Measurements from ENCODE around the gene CLMP. TPM values are rescaled to one million over a fixed set of nuclear protein-coding genes. Genes with fewer than 3 reads are reported as not detected.

Gene CLMP
- total and polyA plus RNA-seq, 2 donors (not counting 1 experiment from before 2014, with no cell fraction given) = 0.01 TPM; not detected in 1

DNA sequence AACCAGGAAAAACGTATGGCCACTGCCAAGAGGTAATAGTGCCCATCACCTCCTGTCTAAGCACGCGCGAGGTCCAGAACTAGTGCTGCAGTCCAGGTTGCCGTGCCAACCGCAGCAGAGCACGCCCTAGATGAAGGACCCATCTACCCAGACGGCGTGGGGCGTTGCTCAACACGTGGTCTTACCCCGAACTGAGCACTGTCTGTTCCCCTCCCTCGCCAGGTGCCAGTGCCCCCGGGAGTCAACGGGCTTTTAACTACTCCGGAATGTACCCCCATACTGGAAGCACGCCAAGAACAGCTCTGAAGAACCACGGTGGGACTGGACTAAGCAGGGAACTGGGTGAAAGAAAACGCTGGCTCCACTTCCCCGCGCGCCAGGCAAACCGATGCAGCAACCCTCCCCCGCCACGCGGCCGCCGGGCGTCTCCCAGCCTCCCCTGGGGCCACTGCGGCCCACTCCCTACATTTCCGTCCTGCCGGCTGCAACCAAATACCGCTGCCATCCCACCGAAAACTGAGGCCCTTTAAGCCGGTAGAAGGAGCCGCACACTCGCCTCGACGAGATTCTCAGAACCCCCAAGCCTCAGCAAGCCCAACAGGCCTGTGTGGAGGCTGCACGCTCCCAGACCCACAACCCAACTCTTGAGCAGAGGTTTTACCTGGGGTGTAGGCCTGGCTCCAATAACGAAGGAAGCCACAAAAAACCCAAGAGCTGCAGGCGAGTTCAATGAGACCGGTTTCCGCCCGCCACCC, 133.5 kb downstream of the CLMP start, which contains the start of gene HSPA8:
TSS of gene HSPA8 (minus strand) at position 734 of the 755 bp plus-strand sequence. CDS start 812 bp downstream, outside the sequence.
- Mint-ChIP-seq H3K27ac (peak within 1 kb of the TSS; percentile 100), H3K4me1 (peaks cover 76% of the 10 kb centered on the region), H3K4me3 (peak within 1 kb of the TSS; percentile 99), H3K9me3 (ENCODE audit: insufficient read depth) (no peaks in the 10 kb centered on the region), H3K27me3 (no peaks in the 10 kb centered on the region)
- Histone ChIP-seq H3K4me3 (ENCODE audit: control extremely low read depth in 1 of 5, extremely low read depth in 1 of 5, insufficient read depth in 1 of 5, low read depth in 2 of 5, low read length in 4 of 5) (peak within 1 kb of the TSS; percentile 90 to 100 (median 96)), H2AFZ (ENCODE audit: insufficient read depth, low read depth, low read length, poor library complexity, severe bottlenecking) (peak within 1 kb of the TSS; percentile 90), H3K9ac (ENCODE audit: low read length) (peak within 1 kb of the TSS; percentile 99), H4K20me1 (ENCODE audit: control insufficient read depth, insufficient read depth, low read length, poor library complexity, severe bottlenecking) (peaks cover 53% of the 10 kb centered on the region), H3K4me1 (ENCODE audit: control insufficient read depth in 2 of 2, insufficient read depth in 2 of 2, low read length in 2 of 2) (peaks cover 70 to 76% of the 10 kb centered on the region in 2 donors), H3K36me3 (replicated peaks in 1 of 2; ENCODE audit: control extremely low read depth in 1 of 2, control insufficient read depth in 1 of 2, extremely low read depth in 1 of 2, insufficient read depth in 2 of 2, low read length in 1 of 2) (peaks cover 14 to 49% of the 10 kb centered on the region in 2 experiments), H3K4me2 (replicated peaks; ENCODE audit: low read depth, low read length, poor library complexity, severe bottlenecking) (peak within 1 kb of the TSS; percentile 91), H3K27me3 (replicated peaks in 1 of 4; ENCODE audit: control extremely low read depth in 1 of 4, control insufficient read depth in 3 of 4, insufficient read depth in 4 of 4, low read length in 3 of 4) (no peaks in the 10 kb centered on the region), H3K79me2 (ENCODE audit: control insufficient read depth, insufficient read depth, low read length) (peaks cover 75% of the 10 kb centered on the region), H3K27ac (ENCODE audit: low read length in 2 of 2) (peak within 1 kb of the TSS; percentile 99 to 100), H3K9me3 (ENCODE audit: control extremely low read depth in 1 of 3, control insufficient read depth in 2 of 3, insufficient read depth in 1 of 3, low read length in 2 of 3) (no peaks in the 10 kb centered on the region)
- ATAC-seq (ENCODE audit: low read depth) (peak; percentile 1), DNase-seq (no peak)
- WGBS (ENCODE audit: insufficient coverage) = under 1% methylated on average over 45 of the region's 45 CpGs
- ChIA-PET CTCF (interaction anchor here (1.0 to 4.1 kb wide), 7 partner anchors 7 to 198 kb away, joined by 3 to 18 read pairs (median 6); no protein-coding TSS in a partner anchor), POLR2A (interaction anchor here (0.6 to 1.2 kb wide), 9 partner anchors 7 to 1685 kb away, joined by 3 to 10 read pairs (median 5); no protein-coding TSS in a partner anchor)
- no peak for TF ChIP-seq EZH2 (IDR thresholded peaks at IDR 0.05; ENCODE audit: borderline replicate concordance, insufficient read depth, low read depth, low read length, poor library complexity, severe bottlenecking)
- TF ChIP-seq, protein P1, sequence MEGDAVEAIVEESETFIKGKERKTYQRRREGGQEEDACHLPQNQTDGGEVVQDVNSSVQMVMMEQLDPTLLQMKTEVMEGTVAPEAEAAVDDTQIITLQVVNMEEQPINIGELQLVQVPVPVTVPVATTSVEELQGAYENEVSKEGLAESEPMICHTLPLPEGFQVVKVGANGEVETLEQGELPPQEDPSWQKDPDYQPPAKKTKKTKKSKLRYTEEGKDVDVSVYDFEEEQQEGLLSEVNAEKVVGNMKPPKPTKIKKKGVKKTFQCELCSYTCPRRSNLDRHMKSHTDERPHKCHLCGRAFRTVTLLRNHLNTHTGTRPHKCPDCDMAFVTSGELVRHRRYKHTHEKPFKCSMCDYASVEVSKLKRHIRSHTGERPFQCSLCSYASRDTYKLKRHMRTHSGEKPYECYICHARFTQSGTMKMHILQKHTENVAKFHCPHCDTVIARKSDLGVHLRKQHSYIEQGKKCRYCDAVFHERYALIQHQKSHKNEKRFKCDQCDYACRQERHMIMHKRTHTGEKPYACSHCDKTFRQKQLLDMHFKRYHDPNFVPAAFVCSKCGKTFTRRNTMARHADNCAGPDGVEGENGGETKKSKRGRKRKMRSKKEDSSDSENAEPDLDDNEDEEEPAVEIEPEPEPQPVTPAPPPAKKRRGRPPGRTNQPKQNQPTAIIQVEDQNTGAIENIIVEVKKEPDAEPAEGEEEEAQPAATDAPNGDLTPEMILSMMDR (IDR thresholded peaks at IDR 0.05) = no peak
- intact Hi-C loops (cut with micrococcal nuclease) = loop anchor here (1.0 to 5.0 kb wide), 4 partner anchors 9 to 315 kb away; partner anchors contain the start of gene JHY

Data from B cell (primary cell).